Esophagus mucosa (tissue), 1 donor: ENCODE measurements around the gene LPAR5. TPM values are rescaled to one million over a fixed set of nuclear protein-coding genes. Genes with fewer than 3 reads are reported as not detected.

Experiments
- total RNA-seq: library from RNA; stranded (reverse); gene quantifications from one replicate; pipeline ENCODE4 v1.2.4, GENCODE V29; 2023
- donor health status: DM: yes; HTN: yes; CAD: no.

Gene LPAR5
- total RNA-seq, 1 donor from 2014 or later: 18.9 TPM

Other genes with a start within 250 kb of the LPAR5 start
- 0.40 TPM for gene CD27, start 191.0 kb downstream of the LPAR5 start, total RNA-seq
- gene TAPBPL, start 183.9 kb downstream of the LPAR5 start, total RNA-seq: 11.4 TPM
- gene VAMP1, start 165.3 kb downstream of the LPAR5 start, total RNA-seq: 1.6 TPM
- gene MRPL51, start 142.7 kb downstream of the LPAR5 start, total RNA-seq: 180 TPM
- 37.4 TPM for gene NCAPD2, start 141.9 kb downstream of the LPAR5 start, total RNA-seq
- 3,825 TPM for gene GAPDH, start 101.4 kb downstream of the LPAR5 start, total RNA-seq
- gene IFFO1, start 79.9 kb downstream of the LPAR5 start, total RNA-seq: 1.2 TPM
- 30.6 TPM for gene NOP2, start 67.7 kb downstream of the LPAR5 start, total RNA-seq
- gene CHD4, start 28.6 kb downstream of the LPAR5 start, total RNA-seq: 119 TPM
- gene ACRBP, start 11.5 kb upstream of the LPAR5 start, total RNA-seq: 0.56 TPM
- 15.4 TPM for gene ING4, start 27.2 kb upstream of the LPAR5 start, total RNA-seq
- gene ZNF384, start 53.4 kb upstream of the LPAR5 start, total RNA-seq: 22.8 TPM
- not detected for gene PIANP, start 64.9 kb upstream of the LPAR5 start, total RNA-seq
- 54.3 TPM for gene COPS7A, start 88.1 kb upstream of the LPAR5 start, total RNA-seq
- gene MLF2, start 117.2 kb upstream of the LPAR5 start, total RNA-seq: 122 TPM
- gene PTMS, start 130.4 kb upstream of the LPAR5 start, total RNA-seq: 234 TPM
- not detected for gene LAG3, start 136.6 kb upstream of the LPAR5 start, total RNA-seq
- gene CD4, start 153.6 kb upstream of the LPAR5 start, total RNA-seq: 2.2 TPM
- 0.76 TPM for gene GPR162, start 185.9 kb upstream of the LPAR5 start, total RNA-seq
- gene P3H3, start 192.4 kb upstream of the LPAR5 start, total RNA-seq: 1.7 TPM
- gene GNB3, start 205.0 kb upstream of the LPAR5 start, total RNA-seq: not detected
- 13.9 TPM for gene CDCA3, start 215.3 kb upstream of the LPAR5 start, total RNA-seq
- gene USP5, start 216.2 kb upstream of the LPAR5 start, total RNA-seq: 91.1 TPM
- gene TPI1, start 231.6 kb upstream of the LPAR5 start, total RNA-seq: 629 TPM
- gene SPSB2, start 237.3 kb upstream of the LPAR5 start, total RNA-seq: 6.4 TPM